GM10266 (cell line): ENCODE data around the gene MYLIP.
A peak's percentile ranks its signal among the peaks of the same experiment; 100 is the strongest.

ENCODE experiments used
- DNase-seq: peaks from one replicate; pipeline ENCODE4 v3.0.0; 2012; ENCODE audit errors: extremely low spot score
- CTCF ChIP-seq: IDR thresholded peaks from 2 replicates; pipeline ENCODE4 v1.5.1; 2012; ENCODE audit warnings: mild to moderate bottlenecking, low read depth; ENCODE audit not compliant: control insufficient read depth, insufficient read depth; ENCODE audit errors: missing control alignments

MYLIP gene

GRCh38 chr6:16130932-16131387, 2.1 kb downstream of the MYLIP start:
- peak; percentile 72 for DNase-seq
- no peak for TF ChIP-seq CTCF

- no peak for DNase-seq
- no peak for TF ChIP-seq CTCF
Measured at GRCh38 chr6:16132909-16133308, 4.0 kb downstream of the MYLIP start.

- TF ChIP-seq CTCF: no peak
- no peak for DNase-seq
Measured at GRCh38 chr6:16134430-16134829, 5.5 kb downstream of the MYLIP start.

- no peak for DNase-seq
- no peak for TF ChIP-seq CTCF
Measured at GRCh38 chr6:16135066-16135465, 6.2 kb downstream of the MYLIP start.

GRCh38 chr6:16136091-16136490, 7.2 kb downstream of the MYLIP start:
- TF ChIP-seq CTCF: no peak
- no peak for DNase-seq

GRCh38 chr6:16136621-16137450, 8.0 kb downstream of the MYLIP start:
- DNase-seq: no peak
- TF ChIP-seq CTCF: no peak

GRCh38 chr6:16137451-16137801, 8.5 kb downstream of the MYLIP start:
- no peak for TF ChIP-seq CTCF
- DNase-seq: no peak
